ENCODE data around the gene TM4SF20. TPM values are rescaled to one million over a fixed set of nuclear protein-coding genes. Genes with fewer than 3 reads are reported as not detected.

The TM4SF20 gene
- not detected in 2 replicates for total RNA-seq (2021)
- Bru-seq, nascent RNA, result percentile 15 among the genes with signal in this experiment
- not detected for BruChase-seq, experiment 1, labeled RNA remaining after a 2-hour chase
- BruChase-seq, experiment 2, labeled RNA remaining after a 6-hour chase, result percentile 11 among the genes with signal in this experiment
- long read RNA-seq, result 0 reads

GRCh38 chr2:227379095-227379494 lies at the start of gene TM4SF20:
Gene TM4SF20, minus strand, starts transcription at chr2:227379306. Its CDS starts 38 bp downstream, at chr2:227379268.
- ChIA-PET CTCF (no interaction called here), POLR2A (ENCODE audit: low non-redundant PET) (interaction anchor here (0.6 kb wide), 1 partner anchor 793 kb away, joined by 4 read pairs; no protein-coding TSS in a partner anchor)
- no peak within 1 kb of the TSS for H3K27ac ChIP-seq (ENCODE audit: low read depth, low read length, poor library complexity, severe bottlenecking)
- H3K4me1 ChIP-seq (ENCODE audit: insufficient read depth, low read length, poor library complexity, severe bottlenecking), result peaks cover 38% of the 10 kb centered on the region
- no peaks in the 10 kb centered on the region for H3K27me3 ChIP-seq (replicated peaks; ENCODE audit: insufficient read depth, low read depth, low read length, poor library complexity)
- intact Hi-C loops (cut with micrococcal nuclease; ENCODE audit: unreplicated experiment), result no loop called here
- no TSS peak for BruUV-seq (replicated peaks)
- DNase-seq (ENCODE audit: low spot score), result no peak
- H3K9me3 ChIP-seq (ENCODE audit: low read depth, low read length, poor library complexity, severe bottlenecking), result no peaks in the 10 kb centered on the region
- TF ChIP-seq CTCF (conservative IDR thresholded peaks at IDR 0.05; ENCODE audit: low read depth, low read length), result no peak
- no peak for TF ChIP-seq EZH2 (IDR thresholded peaks at IDR 0.05; ENCODE audit: borderline replicate concordance, low read depth, low read length, poor library complexity, severe bottlenecking)
- H3K36me3 ChIP-seq (ENCODE audit: insufficient read depth, low read length, poor library complexity, severe bottlenecking), result no peaks in the 10 kb centered on the region
- no peak within 1 kb of the TSS for H3K4me3 ChIP-seq (ENCODE audit: low read depth, low read length, poor library complexity, severe bottlenecking)

GRCh38 chr2:227428731-227429285 lies 49.7 kb upstream of the TM4SF20 start:
- CTCF ChIA-PET, result no interaction called here
- TF ChIP-seq EZH2 (IDR thresholded peaks at IDR 0.05; ENCODE audit: borderline replicate concordance, low read depth, low read length, poor library complexity, severe bottlenecking) (no peak), CTCF (conservative IDR thresholded peaks at IDR 0.05; ENCODE audit: low read depth, low read length) (no peak)
- no peak for DNase-seq (ENCODE audit: low spot score)
- Histone ChIP-seq H3K4me3 (ENCODE audit: low read depth, low read length, poor library complexity, severe bottlenecking) (no peak overlapping the region), H3K36me3 (ENCODE audit: insufficient read depth, low read length, poor library complexity, severe bottlenecking) (no peaks in the 10 kb centered on the region), H3K4me1 (ENCODE audit: insufficient read depth, low read length, poor library complexity, severe bottlenecking) (no peaks in the 10 kb centered on the region), H3K27me3 (replicated peaks; ENCODE audit: insufficient read depth, low read depth, low read length, poor library complexity) (no peaks in the 10 kb centered on the region), H3K9me3 (ENCODE audit: low read depth, low read length, poor library complexity, severe bottlenecking) (peaks cover 12% of the 10 kb centered on the region), H3K27ac (ENCODE audit: low read depth, low read length, poor library complexity, severe bottlenecking) (no peak overlapping the region)
- BruUV-seq (replicated peaks), result no TSS peak
- POLR2A ChIA-PET (ENCODE audit: low non-redundant PET), result no interaction called here
- intact Hi-C loops (cut with micrococcal nuclease; ENCODE audit: unreplicated experiment), result no loop called here

- DNase-seq (ENCODE audit: low spot score), result no peak
- Histone ChIP-seq H3K9me3 (ENCODE audit: low read depth, low read length, poor library complexity, severe bottlenecking) (no peaks in the 10 kb centered on the region), H3K4me1 (ENCODE audit: insufficient read depth, low read length, poor library complexity, severe bottlenecking) (no peaks in the 10 kb centered on the region), H3K27me3 (replicated peaks; ENCODE audit: insufficient read depth, low read depth, low read length, poor library complexity) (no peaks in the 10 kb centered on the region), H3K27ac (ENCODE audit: low read depth, low read length, poor library complexity, severe bottlenecking) (no peak overlapping the region), H3K36me3 (ENCODE audit: insufficient read depth, low read length, poor library complexity, severe bottlenecking) (no peaks in the 10 kb centered on the region), H3K4me3 (ENCODE audit: low read depth, low read length, poor library complexity, severe bottlenecking) (no peak overlapping the region)
- intact Hi-C loops (cut with micrococcal nuclease; ENCODE audit: unreplicated experiment), result no loop called here
- CTCF ChIA-PET, result no interaction called here
- no TSS peak for BruUV-seq (replicated peaks)
- POLR2A ChIA-PET (ENCODE audit: low non-redundant PET), result no interaction called here
- no peak for TF ChIP-seq EZH2 (IDR thresholded peaks at IDR 0.05; ENCODE audit: borderline replicate concordance, low read depth, low read length, poor library complexity, severe bottlenecking)
- TF ChIP-seq CTCF (conservative IDR thresholded peaks at IDR 0.05; ENCODE audit: low read depth, low read length), result no peak
Observed at GRCh38 chr2:227423656-227424499, 44.8 kb upstream of the TM4SF20 start.

Measured in A673 (cell line).